Gastrocnemius medialis (tissue), 4 donors: Measurements from ENCODE around the gene LARP1.

Source experiments
- POLR2A ChIP-seq, 2 donors: fragments of 450-650 bp; IDR thresholded peaks; one replicate each; pipeline ENCODE4 v1.6.1; 2017; ENCODE audit warnings: antibody characterized with exemption in 2 of 2, mild to moderate bottlenecking in 2 of 2, moderate library complexity in 2 of 2
- TF ChIP-seq, protein P1 (sequence below), 5 experiments: fragments of 450-650 bp in 3 of 5; fragments of 200-600 bp in 2 of 5; sonication (generic) in 2 of 5; IDR thresholded peaks in 4 of 5; conservative IDR thresholded peaks in 1 of 5; 1 replicate in 4 of 5; 2 replicates in 1 of 5; pipeline ENCODE4 v1.5.1; 2016 to 2019; ENCODE audit warnings: antibody characterized with exemption in 5 of 5, mild to moderate bottlenecking in 3 of 5, moderate library complexity in 3 of 5

DNA sequence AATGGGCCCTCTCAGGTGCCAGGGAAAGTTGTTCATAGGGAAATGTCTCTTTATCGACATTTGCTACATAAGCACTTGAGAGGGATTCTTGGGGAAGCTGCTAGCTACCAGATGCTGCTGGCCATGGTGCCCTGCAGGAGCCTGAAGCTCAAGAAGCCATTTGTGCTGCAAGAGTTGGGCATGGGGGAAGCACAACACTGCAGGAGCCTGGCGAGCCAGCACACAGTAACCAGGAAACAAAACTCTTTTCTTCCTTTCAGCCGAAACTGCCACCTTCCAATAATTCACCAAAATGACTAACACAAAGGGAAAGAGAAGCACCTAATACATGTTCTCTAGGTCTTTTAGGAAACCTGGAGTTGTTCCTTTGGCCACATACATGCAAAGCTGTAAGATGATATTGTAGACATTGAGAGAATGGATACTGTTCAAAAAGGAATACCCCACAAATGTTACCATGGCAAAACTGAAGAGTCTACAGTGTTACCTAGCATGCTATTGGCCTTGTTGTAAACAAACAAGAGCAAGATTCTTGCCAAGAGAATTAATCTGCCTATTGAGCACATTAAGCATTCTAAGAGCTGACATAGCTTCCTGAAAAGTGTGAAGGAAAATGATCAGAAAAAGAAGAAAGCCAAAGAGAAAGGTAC lies 26.1 kb upstream of the LARP1 start:
- TF ChIP-seq, protein P1, sequence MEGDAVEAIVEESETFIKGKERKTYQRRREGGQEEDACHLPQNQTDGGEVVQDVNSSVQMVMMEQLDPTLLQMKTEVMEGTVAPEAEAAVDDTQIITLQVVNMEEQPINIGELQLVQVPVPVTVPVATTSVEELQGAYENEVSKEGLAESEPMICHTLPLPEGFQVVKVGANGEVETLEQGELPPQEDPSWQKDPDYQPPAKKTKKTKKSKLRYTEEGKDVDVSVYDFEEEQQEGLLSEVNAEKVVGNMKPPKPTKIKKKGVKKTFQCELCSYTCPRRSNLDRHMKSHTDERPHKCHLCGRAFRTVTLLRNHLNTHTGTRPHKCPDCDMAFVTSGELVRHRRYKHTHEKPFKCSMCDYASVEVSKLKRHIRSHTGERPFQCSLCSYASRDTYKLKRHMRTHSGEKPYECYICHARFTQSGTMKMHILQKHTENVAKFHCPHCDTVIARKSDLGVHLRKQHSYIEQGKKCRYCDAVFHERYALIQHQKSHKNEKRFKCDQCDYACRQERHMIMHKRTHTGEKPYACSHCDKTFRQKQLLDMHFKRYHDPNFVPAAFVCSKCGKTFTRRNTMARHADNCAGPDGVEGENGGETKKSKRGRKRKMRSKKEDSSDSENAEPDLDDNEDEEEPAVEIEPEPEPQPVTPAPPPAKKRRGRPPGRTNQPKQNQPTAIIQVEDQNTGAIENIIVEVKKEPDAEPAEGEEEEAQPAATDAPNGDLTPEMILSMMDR (IDR thresholded peaks at IDR 0.05 in 4 of 5, conservative IDR thresholded peaks at IDR 0.05 in 1 of 5) = no peak
- TF ChIP-seq POLR2A (IDR thresholded peaks at IDR 0.05) = no peak
